ENCODE results near the gene RASGRP4. TPM values are rescaled to one million over a fixed set of nuclear protein-coding genes. Genes with fewer than 3 reads are reported as not detected.

The RASGRP4 gene
- total RNA-seq, 1 donor from 2014 or later = 0.64 TPM

- Histone ChIP-seq H3K4me1 (no peaks in the 10 kb centered on the region), H3K9me3 (no peaks in the 10 kb centered on the region), H3K36me3 (no peaks in the 10 kb centered on the region), H3K27ac (no peak overlapping the region), H3K27me3 (no peaks in the 10 kb centered on the region), H3K4me3 (no peak overlapping the region)
- no peak for TF ChIP-seq CTCF (IDR thresholded peaks at IDR 0.05)
- no peak for DNase-seq (ENCODE audit: low spot score in 2 of 2)
- intact Hi-C loops (cut with DNase I) = no loop called here
Measured at GRCh38 chr19:38452430-38453366, 26.7 kb upstream of the RASGRP4 start.

- no peak for DNase-seq (ENCODE audit: low spot score in 2 of 2)
- TF ChIP-seq CTCF (IDR thresholded peaks at IDR 0.05) = no peak
- H3K27me3 ChIP-seq = no peaks in the 10 kb centered on the region
Measured at GRCh38 chr19:38451629-38452028, 25.6 kb upstream of the RASGRP4 start.

GRCh38 chr19:38451036-38451435 lies 25.0 kb upstream of the RASGRP4 start:
- Histone ChIP-seq H3K4me1 (no peaks in the 10 kb centered on the region), H3K4me3 (no peak overlapping the region), H3K36me3 (no peaks in the 10 kb centered on the region), H3K27me3 (no peaks in the 10 kb centered on the region), H3K27ac (no peak overlapping the region), H3K9me3 (no peaks in the 10 kb centered on the region)
- DNase-seq (ENCODE audit: low spot score in 2 of 2) = no peak
- TF ChIP-seq CTCF (IDR thresholded peaks at IDR 0.05) = no peak
- intact Hi-C loops (cut with DNase I) = no loop called here

More at GRCh38 chr19:38451629-38452028, 25.6 kb upstream of the RASGRP4 start:
- Histone ChIP-seq H3K36me3 (no peaks in the 10 kb centered on the region), H3K4me3 (no peak overlapping the region), H3K27ac (no peak overlapping the region), H3K9me3 (no peaks in the 10 kb centered on the region), H3K4me1 (no peaks in the 10 kb centered on the region)
- intact Hi-C loops (cut with DNase I) = no loop called here

- intact Hi-C loops (cut with DNase I) = no loop called here
- no peak overlapping the region for H3K27ac ChIP-seq
Measured at GRCh38 chr19:38449518-38449917, 23.5 kb upstream of the RASGRP4 start.

GRCh38 chr19:38448225-38448624 lies 22.2 kb upstream of the RASGRP4 start:
- Histone ChIP-seq H3K36me3 (no peaks in the 10 kb centered on the region), H3K27me3 (no peaks in the 10 kb centered on the region), H3K4me1 (no peaks in the 10 kb centered on the region), H3K9me3 (no peaks in the 10 kb centered on the region), H3K4me3 (no peak overlapping the region), H3K27ac (no peak overlapping the region)
- no peak for TF ChIP-seq CTCF (IDR thresholded peaks at IDR 0.05)
- DNase-seq (ENCODE audit: low spot score in 2 of 2) = no peak
- intact Hi-C loops (cut with DNase I) = no loop called here

More at GRCh38 chr19:38449518-38449917, 23.5 kb upstream of the RASGRP4 start:
- no peaks in the 10 kb centered on the region for H3K36me3 ChIP-seq
- no peaks in the 10 kb centered on the region for H3K27me3 ChIP-seq
- H3K4me3 ChIP-seq = no peak overlapping the region
- H3K4me1 ChIP-seq = no peaks in the 10 kb centered on the region
- H3K9me3 ChIP-seq = no peaks in the 10 kb centered on the region
- no peak for DNase-seq (ENCODE audit: low spot score in 2 of 2)
- no peak for TF ChIP-seq CTCF (IDR thresholded peaks at IDR 0.05)
